PFSK-1 (cell line): ENCODE results near the gene TDO2.

Experiments
- POLR2AphosphoS5 ChIP-seq: IDR thresholded peaks from 2 replicates; pipeline ENCODE4 v1.6.1; 2012; ENCODE audit warnings: low read depth, mild to moderate bottlenecking, control low read depth, low read length, moderate library complexity
- REST ChIP-seq, 2 experiments: IDR thresholded peaks; 2 replicates each; pipeline versions ENCODE4 v1.6.1 to v1.8.0; 2011 to 2012; ENCODE audit warnings: low read depth in 2 of 2, low read length in 2 of 2, control low read depth in 1 of 2, inconsistent platforms in 1 of 2, mild to moderate bottlenecking in 1 of 2, moderate library complexity in 1 of 2; ENCODE audit not compliant: insufficient read depth in 1 of 2
- SIN3A ChIP-seq: IDR thresholded peaks from 2 replicates; pipeline ENCODE4 v1.6.1; 2012; ENCODE audit warnings: mild to moderate bottlenecking, low read length, moderate library complexity, borderline replicate concordance; ENCODE audit not compliant: insufficient read depth
- TAF1 ChIP-seq: IDR thresholded peaks from 2 replicates; pipeline ENCODE4 v1.6.1; 2012; ENCODE audit warnings: low read length, control low read depth, borderline replicate concordance; ENCODE audit not compliant: insufficient read depth

- TF ChIP-seq POLR2AphosphoS5, result no peak
- no peak for TF ChIP-seq REST (IDR thresholded peaks at IDR 0.05; ENCODE audit: insufficient read depth in 1 of 2, low read depth in 2 of 2, low read length in 2 of 2)
- no peak for TF ChIP-seq SIN3A
- no peak for TF ChIP-seq TAF1
These were observed 21.1 kb downstream of the TDO2 start for GRCh38 chr4:155924637-155925036.
